GM10266 (cell line): ENCODE results near the gene FIP1L1.

Experiments
- DNase-seq: peaks from one replicate; pipeline ENCODE4 v3.0.0; 2012; ENCODE audit errors: extremely low spot score
- TF ChIP-seq, protein P1 (sequence below): IDR thresholded peaks from 2 replicates; pipeline ENCODE4 v1.5.1; 2012; ENCODE audit warnings: mild to moderate bottlenecking, low read depth; ENCODE audit not compliant: control insufficient read depth, insufficient read depth; ENCODE audit errors: missing control alignments

Gene FIP1L1

DNA sequence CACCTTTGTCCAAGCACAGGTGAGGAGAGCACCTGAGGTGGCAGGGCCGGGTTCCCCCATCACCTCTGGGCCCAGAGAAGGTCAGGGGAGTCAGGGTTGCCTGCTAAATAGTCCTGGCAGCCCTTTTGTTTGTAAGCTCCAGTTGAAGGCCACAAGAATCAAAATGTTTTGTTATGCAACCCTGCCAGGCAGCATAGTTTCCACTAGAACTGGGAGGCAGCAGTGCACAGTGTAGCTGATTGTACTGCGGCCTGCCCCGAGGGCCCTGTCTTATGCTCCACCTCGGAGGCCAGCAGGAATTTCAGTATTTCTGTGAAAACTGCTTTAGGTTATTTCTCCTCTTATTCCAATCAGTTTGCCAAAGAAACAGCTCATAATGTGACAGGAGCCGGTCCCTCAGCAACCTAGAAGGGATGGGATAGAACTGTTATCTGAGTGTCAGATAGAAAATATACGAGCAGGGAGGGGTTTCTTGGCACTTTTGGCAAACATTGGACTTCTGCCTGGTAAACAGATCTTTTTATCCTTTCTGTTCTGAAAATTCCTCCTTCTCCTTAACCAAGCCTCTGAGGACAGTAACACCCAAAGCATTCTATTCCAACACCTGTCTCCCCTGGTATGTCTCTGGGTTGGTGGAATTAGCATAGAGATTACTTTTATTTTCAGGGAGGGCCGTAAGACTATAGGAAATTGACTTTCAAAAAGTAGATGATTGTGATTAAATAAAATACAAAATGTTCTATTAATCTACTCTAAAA lies 120.2 kb downstream of the FIP1L1 start:
- TF ChIP-seq, protein P1, sequence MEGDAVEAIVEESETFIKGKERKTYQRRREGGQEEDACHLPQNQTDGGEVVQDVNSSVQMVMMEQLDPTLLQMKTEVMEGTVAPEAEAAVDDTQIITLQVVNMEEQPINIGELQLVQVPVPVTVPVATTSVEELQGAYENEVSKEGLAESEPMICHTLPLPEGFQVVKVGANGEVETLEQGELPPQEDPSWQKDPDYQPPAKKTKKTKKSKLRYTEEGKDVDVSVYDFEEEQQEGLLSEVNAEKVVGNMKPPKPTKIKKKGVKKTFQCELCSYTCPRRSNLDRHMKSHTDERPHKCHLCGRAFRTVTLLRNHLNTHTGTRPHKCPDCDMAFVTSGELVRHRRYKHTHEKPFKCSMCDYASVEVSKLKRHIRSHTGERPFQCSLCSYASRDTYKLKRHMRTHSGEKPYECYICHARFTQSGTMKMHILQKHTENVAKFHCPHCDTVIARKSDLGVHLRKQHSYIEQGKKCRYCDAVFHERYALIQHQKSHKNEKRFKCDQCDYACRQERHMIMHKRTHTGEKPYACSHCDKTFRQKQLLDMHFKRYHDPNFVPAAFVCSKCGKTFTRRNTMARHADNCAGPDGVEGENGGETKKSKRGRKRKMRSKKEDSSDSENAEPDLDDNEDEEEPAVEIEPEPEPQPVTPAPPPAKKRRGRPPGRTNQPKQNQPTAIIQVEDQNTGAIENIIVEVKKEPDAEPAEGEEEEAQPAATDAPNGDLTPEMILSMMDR: no peak
- no peak for DNase-seq

DNA sequence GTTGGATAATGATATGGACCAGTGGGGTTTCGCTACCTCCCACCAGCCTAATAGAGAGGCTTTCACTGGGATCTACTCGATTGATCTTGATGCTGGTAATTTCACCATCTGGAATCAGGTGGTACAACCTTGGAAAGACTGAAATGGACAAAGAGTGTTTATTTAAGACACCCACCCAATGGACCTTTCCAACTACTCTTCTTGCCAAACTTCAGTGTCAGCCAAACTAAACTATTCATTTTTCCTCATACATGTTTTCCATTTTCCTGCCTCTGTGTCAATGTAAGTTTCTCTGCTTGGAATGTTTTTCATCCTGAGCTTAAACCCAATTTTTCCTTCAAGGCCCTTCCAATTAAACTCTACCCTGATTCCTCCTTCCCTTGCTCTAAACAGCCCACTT lies 121.3 kb downstream of the FIP1L1 start:
- TF ChIP-seq, protein P1: no peak
- DNase-seq: no peak

DNA sequence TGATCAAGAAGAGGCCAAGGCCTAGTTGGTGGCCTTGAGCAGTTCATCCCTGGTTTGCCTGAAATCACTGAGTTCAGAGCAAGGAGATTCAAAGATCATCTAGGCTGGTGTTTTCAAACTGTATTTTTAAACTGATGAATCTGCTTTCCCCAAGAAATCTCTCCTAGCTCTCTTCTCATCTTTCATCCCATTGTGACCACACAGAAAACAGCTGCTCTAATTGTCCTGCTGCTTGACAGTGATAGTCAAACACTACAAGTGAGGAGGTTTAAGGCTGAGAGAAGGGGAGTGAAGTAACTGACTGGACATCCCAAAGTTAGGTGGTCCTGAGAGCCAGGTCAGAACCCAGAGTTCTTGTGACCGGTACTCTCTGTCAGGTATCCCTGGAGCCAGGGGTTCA lies 122.3 kb downstream of the FIP1L1 start:
- DNase-seq: no peak
- TF ChIP-seq, protein P1: no peak

DNA sequence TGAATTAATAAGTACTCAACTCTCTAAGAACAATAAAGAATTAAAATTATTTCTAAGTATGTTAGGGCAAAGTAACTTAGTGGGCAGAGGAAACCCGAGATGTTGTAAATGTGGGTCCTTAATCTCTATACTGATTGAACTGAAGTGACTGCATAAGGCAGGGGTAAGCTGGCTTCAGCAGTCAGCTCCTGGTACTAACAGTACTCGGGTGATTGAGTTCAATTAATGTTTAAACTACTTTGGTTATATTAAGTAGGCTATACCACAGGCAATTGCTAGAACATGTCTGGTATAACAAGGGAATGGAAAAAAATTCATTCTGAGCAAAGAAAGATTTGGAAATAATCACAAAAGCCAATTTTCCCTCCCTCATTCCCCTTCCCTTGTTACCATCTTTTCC lies 123.1 kb downstream of the FIP1L1 start:
- TF ChIP-seq, protein P1: no peak

DNA sequence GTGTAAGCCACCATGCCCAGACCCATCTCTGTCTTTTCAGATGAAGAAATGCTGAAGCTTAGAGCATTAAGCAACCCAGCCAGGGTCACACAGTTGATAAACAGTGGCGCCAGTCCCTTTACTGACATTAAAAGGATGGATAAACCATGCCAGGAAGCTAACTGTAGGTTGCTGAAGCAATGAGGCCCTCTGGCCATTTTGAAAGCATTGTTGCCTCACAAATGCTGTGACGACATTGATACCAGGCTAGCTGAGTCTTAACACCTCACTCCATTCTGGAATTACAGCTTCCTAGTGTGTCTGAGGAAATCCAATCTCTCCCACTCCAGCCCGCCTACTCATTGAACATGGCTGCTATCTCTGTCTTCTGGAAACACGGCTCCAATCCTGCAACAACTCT lies 124.1 kb downstream of the FIP1L1 start:
- no peak for DNase-seq
- TF ChIP-seq, protein P1: no peak

More for the DNA sequence above, 123.1 kb downstream of the FIP1L1 start:
- no peak for DNase-seq

DNA sequence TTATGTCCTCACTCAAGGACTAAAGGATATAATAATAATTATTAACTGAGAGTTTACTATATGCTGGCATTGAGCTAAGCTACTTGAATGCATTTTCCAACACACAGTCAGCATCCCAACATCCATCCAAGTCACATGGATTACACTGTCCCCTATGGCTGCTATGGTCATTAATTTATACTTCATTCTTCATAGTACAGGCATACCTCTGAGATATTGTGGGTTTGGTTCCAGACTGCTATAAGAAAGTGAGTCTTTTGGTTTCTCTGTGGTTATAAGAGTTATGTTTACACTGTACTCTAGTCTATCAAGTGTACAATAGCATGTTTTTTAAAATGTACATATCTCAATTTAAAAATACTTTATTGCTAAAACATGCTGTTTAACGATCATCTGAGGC lies 124.7 kb downstream of the FIP1L1 start:
- DNase-seq: no peak
- TF ChIP-seq, protein P1: no peak

DNA sequence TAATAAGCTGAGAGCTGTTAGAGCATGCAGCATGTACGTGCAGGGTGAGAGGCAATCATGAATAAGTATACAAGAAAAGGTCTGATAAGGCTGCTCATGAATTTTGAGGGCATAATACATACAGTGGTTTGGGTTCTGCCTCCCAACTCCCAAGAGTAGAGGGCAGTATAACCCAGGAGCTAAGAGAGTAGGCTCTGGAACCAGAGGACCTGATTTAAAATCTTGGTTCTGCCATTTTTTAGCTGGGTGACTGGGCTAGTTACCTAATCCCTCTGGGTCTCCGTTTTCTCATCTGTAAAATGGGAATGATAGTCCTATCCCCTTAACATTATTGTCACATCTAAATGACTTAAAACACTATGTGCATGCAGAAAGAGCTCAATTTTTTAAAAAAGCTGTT lies 128.5 kb downstream of the FIP1L1 start:
- no peak for DNase-seq
- TF ChIP-seq, protein P1: peak; percentile 28
